ENCODE data around the gene MAP2.

Gene MAP2

GRCh38 chr2:209663656-209664055 is 239.8 kb downstream of the MAP2 start:
- no peak for DNase-seq

- DNase-seq: no peak
Observed at GRCh38 chr2:209666296-209666695, 242.4 kb downstream of the MAP2 start.

GRCh38 chr2:209671020-209671680 is 247.3 kb downstream of the MAP2 start:
- DNase-seq: no peak

- DNase-seq: no peak
Observed at GRCh38 chr2:209673811-209674210, 250.0 kb downstream of the MAP2 start.

GRCh38 chr2:209680596-209680995 is 256.7 kb downstream of the MAP2 start:
- no peak for DNase-seq

GRCh38 chr2:209681201-209681735 is 257.4 kb downstream of the MAP2 start:
- no peak for DNase-seq

- DNase-seq: no peak
Observed at GRCh38 chr2:209682646-209683045, 258.8 kb downstream of the MAP2 start.

- no peak for DNase-seq
Observed at GRCh38 chr2:209685340-209685739, 261.5 kb downstream of the MAP2 start.

GRCh38 chr2:209685963-209686362 is 262.1 kb downstream of the MAP2 start:
- no peak for DNase-seq

GRCh38 chr2:209686448-209686847 is 262.6 kb downstream of the MAP2 start:
- DNase-seq: no peak

- DNase-seq: no peak
Observed at GRCh38 chr2:209687323-209687969, 263.6 kb downstream of the MAP2 start.

GRCh38 chr2:209688385-209688784 is 264.5 kb downstream of the MAP2 start:
- DNase-seq: no peak

GRCh38 chr2:209690029-209690754 is 266.3 kb downstream of the MAP2 start:
- no peak for DNase-seq

- DNase-seq: no peak
Observed at GRCh38 chr2:209694748-209695147, 270.9 kb downstream of the MAP2 start.

GRCh38 chr2:209696836-209697711 is 273.2 kb downstream of the MAP2 start:
- no peak for DNase-seq

- no peak for DNase-seq
Observed at GRCh38 chr2:209702775-209703174, 278.9 kb downstream of the MAP2 start.

- no peak for DNase-seq
Observed at GRCh38 chr2:209713219-209713618, 289.4 kb downstream of the MAP2 start.

GRCh38 chr2:209719034-209719433 is 295.2 kb downstream of the MAP2 start:
- DNase-seq: no peak

GRCh38 chr2:209721497-209721896 is 297.6 kb downstream of the MAP2 start:
- DNase-seq: no peak

- DNase-seq: no peak
Observed at GRCh38 chr2:209726311-209726710, 302.5 kb downstream of the MAP2 start.

GRCh38 chr2:209727077-209727476 is 303.2 kb downstream of the MAP2 start:
- DNase-seq: no peak

GRCh38 chr2:209734805-209735204 is 311.0 kb downstream of the MAP2 start:
- no peak for DNase-seq

- no peak for DNase-seq
Observed at GRCh38 chr2:209741953-209742352, 318.1 kb downstream of the MAP2 start.

All from NCI-H526 treated with DMSO at 0.1 percent for 48 hours (cell line).